Colonic mucosa (tissue), 4 donors: ENCODE measurements around the gene DYDC2. TPM values are rescaled to one million over a fixed set of nuclear protein-coding genes. Genes with fewer than 3 reads are reported as not detected.

ENCODE experiments used
- DNase-seq: peaks from one replicate; pipeline ENCODE4 v3.0.0-alpha.2; 2020
- H3K27ac ChIP-seq: fragments of 200-600 bp; one replicate; pipeline ENCODE4 v1.8.0; 2021
- H3K27me3 ChIP-seq: fragments of 200-600 bp; one replicate; pipeline ENCODE4 v1.8.0; 2021
- H3K36me3 ChIP-seq: fragments of 200-600 bp; one replicate; pipeline ENCODE4 v1.8.0; 2021
- H3K4me1 ChIP-seq: fragments of 200-600 bp; one replicate; pipeline ENCODE4 v1.8.0; 2021; ENCODE audit warnings: mild to moderate bottlenecking
- H3K4me3 ChIP-seq: fragments of 200-600 bp; one replicate; pipeline ENCODE4 v1.8.0; 2021
- H3K9ac ChIP-seq, 2 donors: one replicate each; pipeline ENCODE4 v1.7.0; 2013; ENCODE audit warnings: control low read depth in 2 of 2, low read depth in 2 of 2, low read length in 2 of 2
- H3K9me3 ChIP-seq: fragments of 200-600 bp; one replicate; pipeline ENCODE4 v1.8.0; 2021
- CTCF ChIP-seq: fragments of 200-600 bp; IDR thresholded peaks from one replicate; pipeline ENCODE4 v1.8.0; 2022; ENCODE audit warnings: antibody characterized with exemption, mild to moderate bottlenecking
- intact Hi-C: fragments of 100-400 bp; cut with DNase I; formaldehyde crosslinking; loops from one replicate; pipeline ENCODE4 v1.14.1; 2022
- total RNA-seq, 2 donors: library from RNA; stranded (reverse); fragmentation: NEBNext Ultra II Directional in 1 of 2; extraction: Animal tissue kit (Norgen Biotek cat#: 25700) in 1 of 2; gene quantifications; one replicate each; pipeline ENCODE4 v1.2.1, GENCODE V29; 2021
- donor health status: healthy.
- donor health status: DM: no; HTN: no; CAD: no.
- donor health status: DM: no; HTN: no; CAD: no.

The DYDC2 gene
- total RNA-seq, 2 donors from 2014 or later: 1.5 TPM; not detected in 1

GRCh38 chr10:80323311-80323710 is 33.3 kb upstream of the DYDC2 start:
- Histone ChIP-seq H3K27me3 (no peaks in the 10 kb centered on the region), H3K4me1 (no peaks in the 10 kb centered on the region), H3K9me3 (no peaks in the 10 kb centered on the region), H3K27ac (no peak overlapping the region), H3K9ac (no peak overlapping the region), H3K36me3 (no peaks in the 10 kb centered on the region), H3K4me3 (no peak overlapping the region)
- DNase-seq: no peak
- intact Hi-C loops: no loop called here
- no peak for TF ChIP-seq CTCF

GRCh38 chr10:80324086-80324485 is 32.5 kb upstream of the DYDC2 start:
- Histone ChIP-seq H3K36me3 (no peaks in the 10 kb centered on the region), H3K4me1 (no peaks in the 10 kb centered on the region), H3K27ac (no peak overlapping the region), H3K9ac (no peak overlapping the region), H3K9me3 (no peaks in the 10 kb centered on the region), H3K27me3 (no peaks in the 10 kb centered on the region), H3K4me3 (no peak overlapping the region)
- no peak for TF ChIP-seq CTCF
- DNase-seq: no peak
- intact Hi-C loops: no loop called here

- intact Hi-C loops: no loop called here
- Histone ChIP-seq H3K4me3 (no peak overlapping the region), H3K4me1 (no peaks in the 10 kb centered on the region), H3K9me3 (no peaks in the 10 kb centered on the region), H3K27me3 (no peaks in the 10 kb centered on the region), H3K27ac (no peak overlapping the region), H3K36me3 (no peaks in the 10 kb centered on the region), H3K9ac (no peak overlapping the region)
- DNase-seq: no peak
- no peak for TF ChIP-seq CTCF
These were observed 31.7 kb upstream of the DYDC2 start for GRCh38 chr10:80324891-80325364.

GRCh38 chr10:80333983-80334382 is 22.6 kb upstream of the DYDC2 start:
- no peaks in the 10 kb centered on the region for H3K36me3 ChIP-seq
- no peak overlapping the region for H3K4me3 ChIP-seq
- H3K4me1 ChIP-seq: no peaks in the 10 kb centered on the region
- H3K9ac ChIP-seq: no peak overlapping the region
- intact Hi-C loops: no loop called here
- no peak for DNase-seq
- no peaks in the 10 kb centered on the region for H3K9me3 ChIP-seq
- H3K27ac ChIP-seq: no peak overlapping the region
- no peak for TF ChIP-seq CTCF
- H3K27me3 ChIP-seq: no peaks in the 10 kb centered on the region

- H3K9me3 ChIP-seq: no peaks in the 10 kb centered on the region
- DNase-seq: no peak
- no peaks in the 10 kb centered on the region for H3K27me3 ChIP-seq
- no peak overlapping the region for H3K9ac ChIP-seq
- no peak overlapping the region for H3K27ac ChIP-seq
- no peak for TF ChIP-seq CTCF
- no peaks in the 10 kb centered on the region for H3K4me1 ChIP-seq
- H3K4me3 ChIP-seq: no peak overlapping the region
- intact Hi-C loops: no loop called here
- no peaks in the 10 kb centered on the region for H3K36me3 ChIP-seq
These were observed 12.3 kb upstream of the DYDC2 start for GRCh38 chr10:80344276-80344675.

- no peaks in the 10 kb centered on the region for H3K4me1 ChIP-seq
- H3K9ac ChIP-seq: no peak overlapping the region
- H3K4me3 ChIP-seq: no peak overlapping the region
- TF ChIP-seq CTCF: no peak
- DNase-seq: no peak
- H3K36me3 ChIP-seq: no peaks in the 10 kb centered on the region
- no peaks in the 10 kb centered on the region for H3K9me3 ChIP-seq
- no peak overlapping the region for H3K27ac ChIP-seq
- intact Hi-C loops: no loop called here
- no peaks in the 10 kb centered on the region for H3K27me3 ChIP-seq
These were observed 11.7 kb upstream of the DYDC2 start for GRCh38 chr10:80344912-80345311.
